OCI-LY3 (cell line): ENCODE data around the gene APOD.
"Not testable (repeated sequence)": the region's sequence is repeated elsewhere in the genome, so short reads cannot be mapped to it uniquely, and the experiment has no call there.

Source experiments
- CTCF ChIP-seq: fragments of 200-600, 300-600 bp; sonication (generic); IDR thresholded peaks from 2 replicates; pipeline ENCODE4 v1.5.1; 2014; ENCODE audit warnings: antibody characterized with exemption, low read length, low read depth
- EZH2phosphoT487 ChIP-seq: fragments of 200-600 bp; shearing (Covaris generic); IDR thresholded peaks from 2 replicates; pipeline ENCODE4 v1.6.1; 2018; ENCODE audit warnings: antibody characterized with exemption, mixed run types, low read depth

DNA sequence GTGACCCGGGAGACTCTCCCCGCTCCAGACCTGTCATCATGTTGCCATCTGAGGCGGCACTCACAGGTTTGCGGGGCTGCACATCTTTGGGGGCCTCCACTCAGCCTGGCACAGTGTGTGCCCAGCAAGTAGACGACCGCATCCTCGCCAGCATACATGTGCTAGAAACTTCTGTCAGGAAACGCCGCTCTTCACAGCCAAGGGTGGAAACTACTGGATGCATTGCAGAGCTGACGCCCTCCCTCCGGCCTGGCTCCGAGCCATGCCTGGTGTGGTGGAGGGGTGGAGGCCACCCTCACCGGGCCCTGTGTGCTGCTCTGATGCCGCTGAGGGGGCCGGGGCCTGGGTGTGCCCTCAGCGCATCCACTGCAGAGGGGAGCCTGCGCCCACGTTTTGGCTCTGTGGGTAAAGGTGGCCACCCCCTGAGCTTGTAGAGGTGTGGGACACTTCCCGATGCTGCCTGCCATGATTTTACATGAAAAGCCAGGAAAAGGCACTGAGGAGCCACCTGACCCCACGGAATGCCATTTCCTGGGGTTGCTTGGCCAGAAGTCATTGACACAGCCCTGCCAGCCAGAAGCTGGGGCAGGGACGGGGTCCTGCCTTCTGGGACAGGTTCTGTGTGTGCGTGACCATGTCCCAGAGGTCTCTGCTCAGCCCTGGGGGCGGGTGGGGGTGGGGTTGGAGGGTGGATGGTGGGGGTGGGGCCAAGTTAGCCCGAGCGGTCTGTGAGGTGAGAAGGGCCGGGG lies 39.7 kb upstream of the APOD start:
- not testable (repeated sequence) for TF ChIP-seq CTCF, EZH2phosphoT487
